ENCODE measurements around the gene FAM234B.

The FAM234B gene

GRCh38 chr12:13002301-13003097 lies 41.7 kb upstream of the FAM234B start:
- TF ChIP-seq CTCF (IDR thresholded peaks at IDR 0.05; ENCODE audit: extremely low read depth, insufficient read depth, missing control alignments): no peak
- in situ Hi-C loops (cut with MboI; ENCODE audit: low pct_unique_long_range_greater_than_20kb, low sequenced_read_pairs, unreplicated experiment): loop anchor here (25.0 kb wide), 1 partner anchor 210 kb away; no protein-coding TSS in a partner anchor

GRCh38 chr12:13004361-13004760 lies 39.8 kb upstream of the FAM234B start:
- in situ Hi-C loops (cut with MboI; ENCODE audit: low pct_unique_long_range_greater_than_20kb, low sequenced_read_pairs, unreplicated experiment): loop anchor here (25.0 kb wide), 1 partner anchor 208 kb away; no protein-coding TSS in a partner anchor

More at GRCh38 chr12:13002301-13003097, 41.7 kb upstream of the FAM234B start:
- no peak for DNase-seq (ENCODE audit: low spot score)

GRCh38 chr12:13004986-13005385 lies 39.2 kb upstream of the FAM234B start:
- no peak for TF ChIP-seq CTCF (IDR thresholded peaks at IDR 0.05; ENCODE audit: extremely low read depth, insufficient read depth, missing control alignments)
- no peak for DNase-seq (ENCODE audit: low spot score)
- in situ Hi-C loops (cut with MboI; ENCODE audit: low pct_unique_long_range_greater_than_20kb, low sequenced_read_pairs, unreplicated experiment): loop anchor here (25.0 kb wide), 1 partner anchor 207 kb away; no protein-coding TSS in a partner anchor

More at GRCh38 chr12:13004361-13004760, 39.8 kb upstream of the FAM234B start:
- no peak for TF ChIP-seq CTCF (IDR thresholded peaks at IDR 0.05; ENCODE audit: extremely low read depth, insufficient read depth, missing control alignments)
- no peak for DNase-seq (ENCODE audit: low spot score)

- DNase-seq (ENCODE audit: low spot score): no peak
- in situ Hi-C loops (cut with MboI; ENCODE audit: low pct_unique_long_range_greater_than_20kb, low sequenced_read_pairs, unreplicated experiment): loop anchor here (25.0 kb wide), 1 partner anchor 207 kb away; no protein-coding TSS in a partner anchor
- no peak for TF ChIP-seq CTCF (IDR thresholded peaks at IDR 0.05; ENCODE audit: extremely low read depth, insufficient read depth, missing control alignments)
Measured at GRCh38 chr12:13005649-13006048, 38.5 kb upstream of the FAM234B start.

- no peak for TF ChIP-seq CTCF (IDR thresholded peaks at IDR 0.05; ENCODE audit: extremely low read depth, insufficient read depth, missing control alignments)
- in situ Hi-C loops (cut with MboI; ENCODE audit: low pct_unique_long_range_greater_than_20kb, low sequenced_read_pairs, unreplicated experiment): loop anchor here (25.0 kb wide), 1 partner anchor 205 kb away; no protein-coding TSS in a partner anchor
- DNase-seq (ENCODE audit: low spot score): no peak
Measured at GRCh38 chr12:13007496-13008233, 36.5 kb upstream of the FAM234B start.

- in situ Hi-C loops (cut with MboI; ENCODE audit: low pct_unique_long_range_greater_than_20kb, low sequenced_read_pairs, unreplicated experiment): loop anchor here (25.0 kb wide), 1 partner anchor 203 kb away; no protein-coding TSS in a partner anchor
- TF ChIP-seq CTCF (IDR thresholded peaks at IDR 0.05; ENCODE audit: extremely low read depth, insufficient read depth, missing control alignments): no peak
- no peak for DNase-seq (ENCODE audit: low spot score)
Measured at GRCh38 chr12:13008741-13009380, 35.3 kb upstream of the FAM234B start.

All from GM13977 (cell line).